ENCODE data around the gene ANO1. TPM values are rescaled to one million over a fixed set of nuclear protein-coding genes. Genes with fewer than 3 reads are reported as not detected.

Gene ANO1
- total RNA-seq, 2 experiments from 2014 or later, result not detected

DNA sequence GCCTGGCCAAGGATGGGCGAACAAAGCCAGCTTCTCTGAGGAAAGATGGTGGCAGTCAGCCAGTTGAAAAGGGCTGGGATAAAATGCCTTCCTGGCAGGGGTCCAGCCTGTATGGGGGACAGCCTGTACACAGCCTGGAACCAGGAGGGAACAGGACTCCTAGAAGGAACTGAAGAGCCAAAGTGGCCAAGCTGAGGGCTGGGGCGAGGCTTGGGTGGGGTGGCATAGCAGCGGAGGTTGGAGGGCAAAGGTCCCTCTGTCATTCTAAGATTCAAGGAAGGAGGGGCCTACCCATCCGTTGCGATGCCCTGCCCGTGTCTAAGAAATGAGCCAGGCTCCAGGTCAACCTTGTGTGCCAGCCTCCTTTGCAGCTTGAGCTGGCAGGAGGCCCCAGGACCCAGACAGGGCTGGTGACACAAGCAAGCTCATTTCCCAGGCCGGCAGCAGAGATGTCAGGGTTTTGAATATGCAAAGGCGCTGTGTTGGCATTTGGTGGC lies 147.6 kb downstream of the ANO1 start:
- H3K4me3 Mint-ChIP-seq, result no peak overlapping the region
- POLR2A ChIA-PET, result no interaction called here
- no peaks in the 10 kb centered on the region for H3K4me1 Mint-ChIP-seq
- peaks cover 17% of the 10 kb centered on the region for H3K27me3 Mint-ChIP-seq
- no peaks in the 10 kb centered on the region for H3K36me3 Mint-ChIP-seq
- no peaks in the 10 kb centered on the region for H3K9me3 Mint-ChIP-seq
- DNase-seq (no peak), ATAC-seq (ENCODE audit: low read depth) (no peak)
- H3K27ac Mint-ChIP-seq, result no peak overlapping the region

DNA sequence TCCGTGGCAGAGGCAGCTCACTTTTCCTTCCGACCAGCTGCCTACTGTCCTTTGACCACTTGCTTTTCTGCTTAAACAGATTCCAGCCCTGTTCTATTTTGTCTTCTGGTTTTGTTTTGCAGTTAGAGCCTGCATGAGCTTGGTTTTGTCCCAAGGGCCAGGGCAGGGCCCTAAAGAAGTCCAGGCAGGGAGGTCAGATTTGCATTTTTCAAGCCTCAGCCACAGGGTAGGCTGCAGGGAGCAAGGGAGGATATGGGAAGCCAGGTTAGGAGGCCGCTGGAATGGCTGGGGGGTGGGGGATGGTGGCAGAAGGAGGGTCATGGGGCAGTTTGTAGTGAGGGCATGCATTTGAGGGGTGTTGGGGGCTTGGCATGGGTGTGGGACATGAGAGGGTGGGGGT lies 148.1 kb downstream of the ANO1 start:
- POLR2A ChIA-PET, result no interaction called here
- no peaks in the 10 kb centered on the region for H3K9me3 Mint-ChIP-seq

DNA sequence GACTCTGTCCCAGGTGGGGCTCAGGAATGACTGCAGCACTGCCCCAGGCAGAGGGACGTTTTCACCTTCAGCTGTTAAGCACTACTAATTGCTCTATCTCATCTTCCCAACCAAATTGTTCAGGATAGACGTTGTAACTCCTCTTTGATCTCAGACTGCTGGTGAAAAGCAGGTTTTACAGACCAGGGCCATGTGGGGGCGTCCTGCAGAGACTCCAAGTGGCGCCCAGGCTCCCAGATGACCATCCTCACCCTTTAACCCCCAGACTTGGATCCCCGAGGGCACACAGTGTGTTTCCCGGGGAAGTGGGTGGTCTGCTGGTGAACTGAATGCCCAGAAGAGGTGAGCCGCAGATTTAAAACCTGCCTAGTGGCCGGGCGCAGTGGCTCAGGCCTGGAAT lies 148.8 kb downstream of the ANO1 start:
- H3K27ac Mint-ChIP-seq, result no peak overlapping the region

More for the DNA sequence above, 148.1 kb downstream of the ANO1 start:
- Mint-ChIP-seq H3K36me3 (no peaks in the 10 kb centered on the region), H3K4me1 (no peaks in the 10 kb centered on the region), H3K4me3 (no peak overlapping the region), H3K27ac (no peak overlapping the region), H3K27me3 (peaks cover 17% of the 10 kb centered on the region)
- no peak for ATAC-seq (ENCODE audit: low read depth)
- DNase-seq, result no peak

DNA sequence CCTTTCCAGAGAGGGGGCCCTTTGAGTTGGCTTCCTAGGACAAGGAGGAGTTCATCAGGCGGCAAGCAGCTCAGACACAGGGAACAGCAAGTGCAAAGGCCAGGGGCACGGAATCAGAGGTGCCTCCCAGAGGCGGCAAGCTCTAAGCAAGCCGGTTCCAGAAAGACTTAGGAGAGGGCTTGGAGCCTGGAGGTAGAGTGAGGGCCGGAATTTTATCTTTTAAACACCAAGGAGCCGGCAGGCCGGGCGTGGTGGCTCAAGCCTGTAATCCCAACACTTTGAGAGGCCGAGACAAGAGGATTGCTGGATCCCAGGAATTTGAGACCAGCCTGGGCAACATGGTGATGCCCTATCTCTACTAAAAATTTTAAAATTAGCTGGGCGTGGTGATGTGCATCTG lies 151.6 kb downstream of the ANO1 start:
- POLR2A ChIA-PET, result no interaction called here
- H3K36me3 Mint-ChIP-seq, result no peaks in the 10 kb centered on the region
- ATAC-seq (ENCODE audit: low read depth) (no peak), DNase-seq (no peak)
- no peaks in the 10 kb centered on the region for H3K9me3 Mint-ChIP-seq
- H3K4me1 Mint-ChIP-seq, result no peaks in the 10 kb centered on the region
- H3K4me3 Mint-ChIP-seq, result no peak overlapping the region
- H3K27ac Mint-ChIP-seq, result no peak overlapping the region
- H3K27me3 Mint-ChIP-seq, result peaks cover 2% of the 10 kb centered on the region

More for the DNA sequence above, 148.8 kb downstream of the ANO1 start:
- Mint-ChIP-seq H3K4me1 (no peaks in the 10 kb centered on the region), H3K36me3 (no peaks in the 10 kb centered on the region), H3K4me3 (no peak overlapping the region), H3K9me3 (no peaks in the 10 kb centered on the region), H3K27me3 (peaks cover 17% of the 10 kb centered on the region)
- ATAC-seq (ENCODE audit: low read depth) (no peak), DNase-seq (no peak)
- POLR2A ChIA-PET, result no interaction called here

DNA sequence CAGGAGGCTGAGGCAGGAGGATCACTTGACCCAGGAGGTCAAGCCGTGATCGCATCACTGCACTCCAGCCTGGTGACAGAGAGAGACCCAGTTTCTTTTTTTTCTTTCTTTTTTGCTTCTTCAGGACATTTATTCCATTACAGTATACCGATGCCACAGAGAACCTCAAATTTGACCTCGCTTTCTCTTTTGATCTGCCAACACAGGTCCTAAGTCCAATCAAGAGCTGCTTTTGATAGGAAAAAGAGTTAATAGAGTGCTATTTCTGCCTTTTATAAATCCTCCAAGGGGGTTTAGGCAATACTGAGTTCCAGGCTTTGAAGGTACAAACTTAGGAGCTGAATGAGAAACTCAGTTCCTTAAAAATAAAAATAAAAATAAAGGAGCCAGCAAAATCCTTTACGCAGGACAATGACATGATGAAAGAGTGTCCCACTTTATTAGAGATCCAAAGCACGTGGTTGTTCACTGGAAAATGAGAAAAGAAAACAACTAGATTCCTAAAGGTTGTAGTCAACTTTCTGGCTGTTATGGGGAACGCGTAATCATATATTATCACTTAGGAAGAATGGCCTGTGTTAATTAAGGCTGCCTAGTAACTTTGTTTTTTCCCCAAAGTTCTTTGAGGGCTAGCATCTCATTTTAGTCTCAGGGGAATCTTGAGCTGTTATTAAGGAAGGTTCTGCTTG lies 152.2 kb downstream of the ANO1 start:
- no peak overlapping the region for H3K27ac Mint-ChIP-seq
- H3K4me3 Mint-ChIP-seq, result no peak overlapping the region

DNA sequence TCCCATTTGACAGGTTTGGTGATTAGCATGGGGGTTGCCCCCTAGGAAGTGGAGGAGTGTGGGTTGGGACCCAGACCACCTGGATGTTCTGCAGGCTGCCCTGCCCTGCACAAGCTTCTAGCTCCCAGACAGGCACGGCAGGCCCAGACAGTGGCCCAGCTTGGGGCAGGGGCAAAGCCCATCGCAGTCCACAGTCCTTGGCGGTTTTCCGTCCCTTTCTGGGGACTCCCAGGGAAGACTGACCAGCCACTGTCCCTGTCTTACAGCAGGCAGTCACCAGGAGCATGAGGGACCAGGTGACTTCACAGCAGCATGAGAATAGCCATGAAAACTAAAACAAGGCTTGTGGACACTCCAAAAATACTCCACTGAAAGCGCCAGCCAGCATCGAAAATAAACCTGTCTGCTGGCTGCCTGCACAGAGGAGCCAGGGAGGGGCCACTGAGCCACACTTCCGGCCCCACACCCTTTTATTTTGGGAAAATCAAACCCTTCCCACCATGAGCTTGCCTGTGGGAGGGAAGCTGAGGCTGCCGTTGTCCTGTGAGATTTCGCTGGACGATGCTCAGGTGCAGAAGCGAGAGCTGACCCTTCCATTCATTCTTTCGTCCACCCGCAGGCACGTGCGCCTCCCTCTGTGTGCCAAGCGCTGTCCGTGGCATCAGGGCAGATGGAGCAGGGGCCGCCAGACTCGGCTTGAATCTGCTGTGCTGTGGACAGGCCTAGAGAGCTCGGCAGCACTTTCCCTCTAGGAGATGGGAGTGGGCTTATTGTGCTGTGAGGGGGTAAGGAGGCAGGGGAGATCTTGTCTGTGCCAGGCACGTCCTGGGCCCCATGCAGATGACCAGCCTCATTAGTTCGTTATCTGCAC lies 153.0 kb downstream of the ANO1 start:
- Mint-ChIP-seq H3K27me3 (peaks cover 2% of the 10 kb centered on the region), H3K4me3 (no peak overlapping the region), H3K4me1 (no peaks in the 10 kb centered on the region), H3K9me3 (no peaks in the 10 kb centered on the region), H3K36me3 (no peaks in the 10 kb centered on the region), H3K27ac (no peak overlapping the region)
- no peak for ATAC-seq (ENCODE audit: low read depth)
- DNase-seq, result no peak
- POLR2A ChIA-PET, result interaction anchor here (1.2 kb wide), 1 partner anchor 27 kb away, joined by 3 read pairs; no protein-coding TSS in a partner anchor

More for the DNA sequence above, 152.2 kb downstream of the ANO1 start:
- no peaks in the 10 kb centered on the region for H3K4me1 Mint-ChIP-seq
- no peaks in the 10 kb centered on the region for H3K9me3 Mint-ChIP-seq
- peaks cover 2% of the 10 kb centered on the region for H3K27me3 Mint-ChIP-seq
- no peak for DNase-seq
- POLR2A ChIA-PET, result no interaction called here
- no peaks in the 10 kb centered on the region for H3K36me3 Mint-ChIP-seq
- no peak for ATAC-seq (ENCODE audit: low read depth)

DNA sequence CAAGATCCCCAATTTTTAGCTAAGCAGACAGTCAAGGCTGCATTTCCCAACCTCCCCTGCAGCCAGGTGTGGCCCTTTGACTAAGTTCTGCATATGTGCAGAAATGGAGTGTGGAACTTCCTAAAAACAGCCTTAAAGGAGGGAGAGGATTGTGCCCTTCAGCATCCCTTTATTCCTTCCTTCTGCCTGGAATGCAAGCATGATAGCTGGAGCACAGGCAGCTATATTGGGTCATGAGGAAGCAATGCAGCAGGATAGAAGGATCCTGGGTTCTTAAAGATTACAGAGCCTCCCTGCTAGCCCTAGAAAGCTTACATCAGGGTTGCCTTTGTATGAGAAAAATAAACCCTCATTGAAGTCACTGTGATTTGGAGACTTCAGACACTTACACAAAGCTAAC lies 154.9 kb downstream of the ANO1 start:
- no peak overlapping the region for H3K4me3 Mint-ChIP-seq
- POLR2A ChIA-PET, result no interaction called here
- H3K27ac Mint-ChIP-seq, result no peak overlapping the region
- DNase-seq (no peak), ATAC-seq (ENCODE audit: low read depth) (no peak)
- no peaks in the 10 kb centered on the region for H3K36me3 Mint-ChIP-seq
- H3K27me3 Mint-ChIP-seq, result no peaks in the 10 kb centered on the region
- H3K9me3 Mint-ChIP-seq, result no peaks in the 10 kb centered on the region
- H3K4me1 Mint-ChIP-seq, result no peaks in the 10 kb centered on the region

DNA sequence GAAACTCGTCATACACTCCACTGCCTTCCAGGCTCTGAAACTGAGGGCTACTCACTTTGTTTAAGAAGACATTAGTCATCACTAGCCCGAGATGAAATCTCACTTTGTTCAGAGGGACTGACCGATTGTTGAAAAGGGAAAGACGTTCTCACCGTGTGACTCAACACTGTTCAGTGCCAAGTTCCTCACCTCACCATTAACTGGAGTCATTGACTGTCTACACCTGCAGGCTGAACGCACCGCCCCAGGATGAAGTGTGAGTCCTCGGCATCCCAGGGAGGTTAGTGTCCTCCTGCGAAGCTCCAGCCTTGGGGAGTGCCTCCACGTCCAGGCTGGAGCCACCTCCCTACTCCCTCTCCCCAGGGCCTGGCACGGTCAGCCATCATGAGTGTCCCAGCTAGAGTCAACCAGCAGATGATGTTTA lies 155.4 kb downstream of the ANO1 start:
- no peak for ATAC-seq (ENCODE audit: low read depth)
- Mint-ChIP-seq H3K9me3 (no peaks in the 10 kb centered on the region), H3K27ac (no peak overlapping the region), H3K36me3 (no peaks in the 10 kb centered on the region), H3K4me1 (no peaks in the 10 kb centered on the region), H3K27me3 (no peaks in the 10 kb centered on the region), H3K4me3 (no peak overlapping the region)
- POLR2A ChIA-PET, result no interaction called here
- DNase-seq, result no peak

DNA sequence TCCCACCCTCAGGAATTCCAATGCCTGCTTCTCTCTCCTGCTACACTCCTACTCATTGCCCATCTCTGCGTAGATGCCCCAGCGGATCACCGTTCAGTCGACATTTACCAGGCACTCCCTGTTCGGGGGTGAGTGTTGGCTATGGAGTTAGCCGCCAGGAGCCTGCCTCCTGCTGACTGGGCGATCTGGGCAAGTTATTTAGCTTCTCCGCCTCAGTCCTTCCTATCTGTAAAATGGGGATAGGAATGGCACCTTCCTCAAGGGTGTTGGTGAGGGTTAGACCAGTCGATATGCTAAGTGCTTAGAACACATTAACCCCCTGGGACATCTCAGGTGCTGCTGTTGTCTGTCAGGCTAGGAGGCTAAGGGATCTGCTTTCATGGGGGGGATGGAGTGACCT lies 155.8 kb downstream of the ANO1 start:
- Mint-ChIP-seq H3K4me1 (no peaks in the 10 kb centered on the region), H3K27ac (no peak overlapping the region), H3K36me3 (no peaks in the 10 kb centered on the region), H3K27me3 (no peaks in the 10 kb centered on the region), H3K9me3 (no peaks in the 10 kb centered on the region), H3K4me3 (no peak overlapping the region)
- ATAC-seq (ENCODE audit: low read depth) (no peak), DNase-seq (no peak)
- POLR2A ChIA-PET, result interaction anchor here (0.6 kb wide), 1 partner anchor 91 kb away, joined by 3 read pairs; no protein-coding TSS in a partner anchor

Other genes starting within 250 kb of the ANO1 start
- gene FADD, start 125.0 kb downstream of the ANO1 start, total RNA-seq, result 10 to 100 TPM; 40.4 to 41.3 TPM
- 10 to 100 TPM; 40.1 to 40.3 TPM for gene PPFIA1, start 192.4 kb downstream of the ANO1 start, total RNA-seq

Data from activated naive CD8-positive, alpha-beta T cell treated with anti-CD3 and anti-CD28 coated beads, Interleukin-2, amount 10 ng/mL, durations not matched to agents 7 days and 5 days (primary cell).